ENCODE results near the gene CFAP46.

GRCh38 chr10:132965411-132966057 lies 23.2 kb upstream of the CFAP46 start:
- TF ChIP-seq FOXM1 (IDR thresholded peaks at IDR 0.05; ENCODE audit: borderline replicate concordance) (no peak), NFRKB (IDR thresholded peaks at IDR 0.05) (no peak), PKNOX1 (IDR thresholded peaks at IDR 0.05) (no peak), HDGF (IDR thresholded peaks at IDR 0.05; ENCODE audit: borderline replicate concordance) (no peak), BHLHE40 (IDR thresholded peaks at IDR 0.05; ENCODE audit: borderline replicate concordance) (no peak), SP1 (IDR thresholded peaks at IDR 0.05) (no peak), CTBP1 (IDR thresholded peaks at IDR 0.05; ENCODE audit: borderline replicate concordance) (peak; percentile 78), TARDBP (IDR thresholded peaks at IDR 0.05) (no peak; the same call in 1 of the 2 replicates), ZNF384 (IDR thresholded peaks at IDR 0.05) (no peak), ARNT (IDR thresholded peaks at IDR 0.05) (no peak), FOXK2 (IDR thresholded peaks at IDR 0.05) (no peak), LEF1 (IDR thresholded peaks at IDR 0.05; ENCODE audit: borderline replicate concordance) (no peak)
